Caki2 (cell line): ENCODE data around the gene CTRB1. TPM values are rescaled to one million over a fixed set of nuclear protein-coding genes. Genes with fewer than 3 reads are reported as not detected.
A peak's percentile ranks its signal among the peaks of the same experiment; 100 is the strongest.
"Not testable (repeated sequence)": the region's sequence is repeated elsewhere in the genome, so short reads cannot be mapped to it uniquely, and the experiment has no call there.

Experiments
- DNase-seq: peaks from one replicate; pipeline ENCODE4 v3.0.0-alpha.2; 2015; ENCODE audit warnings: low read depth
- in situ Hi-C: cut with HindIII; loops from 2 replicates; pipeline ENCODE4 v1.10.0; 2016; ENCODE audit warnings: low sequenced_read_pairs, low pct_unique_long_range_greater_than_20kb, mixed read lengths
- total RNA-seq: library from RNA; depleted of rRNA; stranded (reverse); fragments of >200 nt; shearing (Covaris generic); gene quantifications from 2 replicates; pipeline ENCODE4 v1.2.3, GENCODE V29; 2014; ENCODE audit warnings: low replicate concordance

Gene CTRB1
- total RNA-seq, 1 experiment from 2014 or later: not detected

DNA sequence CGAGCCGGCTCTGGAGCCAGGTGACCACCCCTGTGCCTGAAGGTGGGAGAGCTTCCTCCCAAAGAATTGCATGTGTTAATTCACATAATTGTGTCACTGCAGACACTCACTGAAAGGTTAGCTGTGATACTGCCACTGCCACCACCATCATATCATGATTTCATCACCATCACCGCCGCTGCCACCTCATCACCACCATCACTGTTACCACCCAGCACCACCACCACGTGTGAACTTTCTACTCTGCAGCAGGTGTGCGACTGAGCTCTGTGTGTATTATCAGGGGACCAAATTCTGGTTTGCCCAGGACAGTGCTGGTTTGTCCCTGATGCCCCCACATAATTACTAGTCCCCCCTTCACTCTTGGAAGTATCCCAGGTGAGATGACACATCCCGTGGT, 17.4 kb downstream of the CTRB1 start:
- DNase-seq: no peak
- in situ Hi-C loops: no loop called here

DNA sequence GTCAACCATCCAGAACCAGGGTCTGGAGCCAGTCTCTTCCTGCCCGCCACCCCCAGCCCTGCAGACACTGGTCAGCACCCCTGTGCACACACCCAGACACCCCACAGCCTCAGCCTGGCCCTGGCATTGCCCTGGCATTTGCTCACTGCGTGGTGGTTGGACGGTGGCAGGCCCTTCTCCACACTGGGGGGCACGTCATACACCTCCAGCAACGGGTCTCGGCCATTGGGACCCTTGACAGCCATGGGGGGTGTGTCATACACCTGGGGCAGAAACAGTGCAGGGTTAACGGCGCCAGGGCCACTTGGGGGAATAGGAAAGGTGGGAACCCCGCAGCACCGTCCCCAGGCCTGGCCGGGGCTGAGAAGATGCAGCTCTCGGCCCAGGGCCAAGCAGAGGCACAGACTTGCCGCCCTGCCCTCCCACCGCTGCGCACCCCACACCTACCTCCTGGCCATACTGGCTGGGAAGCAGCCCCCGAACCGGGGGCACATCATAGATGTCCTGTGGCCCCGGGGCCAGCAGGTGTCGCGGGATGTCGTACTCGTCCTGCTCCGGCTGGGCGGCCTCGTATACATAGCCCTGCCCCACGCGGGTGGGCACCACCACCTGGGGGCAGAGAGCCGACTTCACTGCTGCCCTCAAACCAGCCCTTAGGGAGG, 18.1 kb downstream of the CTRB1 start:
- no peak for DNase-seq
- in situ Hi-C loops: no loop called here

DNA sequence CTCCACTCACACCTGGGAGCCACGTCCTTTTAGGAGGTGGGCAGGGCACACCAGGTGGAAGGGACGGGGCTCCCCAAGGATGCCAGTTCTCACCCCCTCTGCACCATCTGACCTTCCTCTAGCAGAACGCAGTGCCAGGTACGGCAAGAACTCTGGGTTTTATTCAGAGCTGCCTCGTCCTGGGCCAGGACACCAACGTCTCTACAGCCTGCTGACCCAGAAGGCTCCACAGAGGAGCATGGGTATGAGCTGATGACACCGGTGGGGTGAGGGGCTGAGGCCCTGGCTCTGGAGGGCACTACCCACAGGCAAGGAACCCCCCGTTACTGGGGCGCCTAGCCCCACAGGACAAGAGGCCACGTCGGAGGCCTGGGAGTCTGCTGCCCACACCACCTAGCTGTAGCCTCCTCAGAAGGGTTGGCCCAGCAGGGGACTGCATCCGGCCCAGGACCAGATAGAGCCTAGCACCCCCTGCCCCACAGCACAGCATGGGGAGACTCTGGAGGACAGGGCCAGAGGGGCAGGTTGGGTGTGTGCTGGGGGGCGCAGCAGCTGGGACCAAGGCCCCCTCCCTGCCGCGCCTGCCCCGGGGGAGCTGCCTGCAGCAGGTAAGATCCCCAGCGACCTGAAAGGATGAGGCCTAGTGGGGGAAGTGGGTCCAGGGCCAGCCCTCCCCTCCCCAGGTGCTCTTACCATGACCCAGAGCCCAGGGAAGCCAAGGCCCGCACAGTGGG, 18.8 kb downstream of the CTRB1 start:
- DNase-seq: no peak
- in situ Hi-C loops: no loop called here

DNA sequence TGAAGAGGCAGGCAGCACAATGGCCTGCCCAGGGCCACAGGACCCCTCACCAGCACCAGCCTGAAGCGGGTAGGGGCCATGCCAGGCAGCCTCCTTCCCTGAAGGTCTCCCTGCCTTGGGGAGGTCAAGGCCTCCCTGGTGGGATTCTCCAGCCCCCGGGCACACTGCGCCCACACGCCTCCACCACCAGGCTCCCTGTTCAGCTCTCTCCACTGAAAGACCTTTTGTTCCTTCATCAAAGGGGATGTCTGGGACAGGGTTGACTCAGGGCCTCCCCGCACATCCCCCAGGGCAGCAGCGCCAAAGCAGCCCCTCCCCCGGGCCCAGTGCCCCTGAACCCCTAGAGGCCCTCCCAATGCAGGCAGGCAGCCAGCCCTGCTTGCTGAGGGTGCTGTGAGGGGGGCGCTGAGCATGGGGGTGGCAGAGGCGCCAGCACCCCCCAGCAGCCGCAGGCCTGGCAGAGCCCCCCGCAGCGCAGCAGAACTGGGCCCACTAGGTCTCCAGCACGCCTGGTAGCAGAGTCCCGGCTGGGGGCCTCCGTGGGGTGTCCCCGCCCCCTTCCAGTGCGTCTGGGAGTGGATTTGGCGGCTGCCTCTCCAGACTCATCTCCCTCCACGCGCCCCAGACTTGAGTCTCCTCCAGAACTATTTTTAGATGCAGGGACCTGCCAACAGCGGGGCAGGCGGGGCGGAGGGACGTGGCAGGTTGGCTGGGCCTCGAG, 19.5 kb downstream of the CTRB1 start:
- no peak for DNase-seq

DNA sequence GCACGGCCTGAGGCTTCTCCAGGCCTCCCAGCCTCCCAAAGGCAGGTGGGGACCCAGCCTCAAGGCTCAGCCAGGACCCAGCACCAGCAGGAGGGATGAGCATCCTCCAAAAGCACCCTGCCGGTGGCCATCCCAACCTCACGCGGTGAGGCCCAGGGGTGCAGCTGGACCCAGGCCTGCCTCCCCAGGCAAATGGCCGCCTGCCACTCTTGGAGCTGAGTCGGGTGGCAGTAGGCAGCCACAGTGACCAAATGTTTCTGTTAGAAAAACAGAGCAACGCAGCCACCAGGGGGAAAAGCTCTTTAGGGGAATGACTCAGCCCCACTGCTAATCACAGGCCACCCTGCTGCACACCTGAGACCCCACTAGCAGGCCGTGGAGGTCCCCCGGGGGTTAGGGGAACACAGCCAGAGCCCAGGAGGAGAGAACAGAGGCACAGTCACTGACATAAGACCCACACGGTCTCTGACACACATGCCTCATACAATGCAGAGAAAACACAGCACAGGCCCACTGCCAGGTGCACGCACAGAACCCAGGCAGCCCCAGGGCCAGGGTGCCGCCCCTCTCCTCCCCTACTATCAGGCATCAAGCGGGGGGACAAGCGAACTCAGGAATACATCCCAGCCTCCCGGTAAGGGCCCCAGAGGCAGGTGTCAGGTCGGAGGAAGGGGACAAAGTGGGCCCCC, 20.2 kb downstream of the CTRB1 start:
- in situ Hi-C loops: no loop called here

More for the DNA sequence above, 19.5 kb downstream of the CTRB1 start:
- in situ Hi-C loops: no loop called here

DNA sequence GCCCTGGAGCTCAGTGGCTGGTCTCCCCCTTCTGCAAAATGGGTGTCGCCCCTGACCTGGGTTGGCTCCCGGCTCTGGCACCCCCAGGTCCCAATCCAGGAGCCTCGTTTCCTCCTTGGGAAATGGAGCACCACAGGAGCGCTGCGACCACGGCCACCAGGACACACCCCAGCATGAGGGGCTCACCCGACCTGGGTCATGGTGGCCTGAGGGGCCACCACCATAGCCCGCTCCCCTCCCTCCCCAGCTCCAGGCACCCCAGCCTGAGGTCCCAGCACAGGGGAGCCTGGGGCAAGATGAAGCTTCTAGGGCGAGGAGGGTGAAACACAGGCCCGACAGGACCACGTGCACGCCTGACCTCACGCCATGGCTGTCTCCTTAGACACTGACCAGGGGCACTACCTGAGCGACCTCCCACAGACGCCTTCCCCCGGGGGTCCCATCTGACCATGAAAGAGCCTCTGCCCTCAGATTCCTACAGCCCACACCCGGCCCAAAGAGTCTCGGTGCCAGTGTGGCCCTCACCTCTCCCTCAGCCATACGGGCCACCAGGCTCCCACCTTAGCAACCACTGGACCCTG, 20.8 kb downstream of the CTRB1 start:
- DNase-seq: no peak
- in situ Hi-C loops: no loop called here

More for the DNA sequence above, 20.2 kb downstream of the CTRB1 start:
- no peak for DNase-seq

DNA sequence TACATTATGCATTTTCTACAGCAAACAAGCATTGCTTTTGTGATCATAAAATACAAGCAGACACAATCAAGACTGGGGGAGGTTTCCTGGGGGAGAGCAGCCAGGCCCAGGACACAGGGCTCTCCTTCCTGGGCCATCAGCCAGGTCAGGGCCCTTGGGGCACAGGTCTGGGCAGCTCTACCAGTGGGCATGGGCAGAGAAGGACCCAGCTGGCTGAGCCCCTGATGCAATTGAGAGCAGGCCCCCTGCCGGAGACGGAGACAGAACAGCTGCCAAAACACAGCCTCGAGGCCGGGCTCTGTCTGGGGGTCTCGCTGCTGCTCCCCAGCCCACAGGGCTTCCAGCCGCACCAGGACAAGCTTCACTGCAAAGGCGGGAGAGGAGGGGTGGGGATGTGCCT, 21.8 kb downstream of the CTRB1 start:
- in situ Hi-C loops, DNase-seq: not testable (repeated sequence)

DNA sequence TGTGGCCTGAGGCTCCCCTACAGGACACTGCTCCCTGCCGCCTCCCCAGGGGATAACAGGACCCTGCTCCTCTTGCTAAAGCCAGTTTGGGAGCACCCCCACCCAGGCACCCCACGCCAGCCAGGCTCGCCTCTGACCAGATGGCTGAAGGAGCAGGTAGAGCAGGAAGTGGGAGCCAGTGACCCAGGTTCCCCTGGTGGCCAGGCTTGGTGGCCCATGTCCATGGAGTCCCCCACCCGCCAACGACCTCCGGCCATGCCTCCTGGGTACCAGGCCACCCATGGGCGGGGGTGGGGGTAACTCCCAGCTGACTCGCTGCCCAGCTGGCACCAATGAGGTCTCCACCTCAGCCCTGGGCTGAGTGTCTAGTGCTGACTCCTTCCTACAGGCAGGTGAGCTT, 22.6 kb downstream of the CTRB1 start:
- DNase-seq: no peak
- in situ Hi-C loops: no loop called here

DNA sequence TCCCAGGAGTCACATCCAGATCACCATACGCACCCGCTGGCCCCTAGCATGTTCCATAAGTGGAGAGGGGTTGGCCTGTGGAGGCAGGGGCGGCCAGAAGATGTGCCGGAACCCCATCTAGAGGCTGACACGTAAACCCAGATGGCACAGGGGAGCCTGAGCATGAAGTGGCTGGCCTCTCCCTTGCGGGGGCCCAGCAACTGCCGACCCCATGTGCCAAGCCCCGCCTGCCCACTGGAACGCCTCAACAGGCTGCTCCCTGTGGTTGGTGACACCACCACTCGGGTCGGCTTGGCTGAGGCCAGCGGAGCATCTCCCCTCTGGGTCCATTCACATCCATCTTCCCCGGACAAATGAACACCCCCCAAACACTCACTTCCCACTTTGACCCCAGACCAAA, 23.2 kb downstream of the CTRB1 start:
- in situ Hi-C loops: no loop called here
- no peak for DNase-seq

DNA sequence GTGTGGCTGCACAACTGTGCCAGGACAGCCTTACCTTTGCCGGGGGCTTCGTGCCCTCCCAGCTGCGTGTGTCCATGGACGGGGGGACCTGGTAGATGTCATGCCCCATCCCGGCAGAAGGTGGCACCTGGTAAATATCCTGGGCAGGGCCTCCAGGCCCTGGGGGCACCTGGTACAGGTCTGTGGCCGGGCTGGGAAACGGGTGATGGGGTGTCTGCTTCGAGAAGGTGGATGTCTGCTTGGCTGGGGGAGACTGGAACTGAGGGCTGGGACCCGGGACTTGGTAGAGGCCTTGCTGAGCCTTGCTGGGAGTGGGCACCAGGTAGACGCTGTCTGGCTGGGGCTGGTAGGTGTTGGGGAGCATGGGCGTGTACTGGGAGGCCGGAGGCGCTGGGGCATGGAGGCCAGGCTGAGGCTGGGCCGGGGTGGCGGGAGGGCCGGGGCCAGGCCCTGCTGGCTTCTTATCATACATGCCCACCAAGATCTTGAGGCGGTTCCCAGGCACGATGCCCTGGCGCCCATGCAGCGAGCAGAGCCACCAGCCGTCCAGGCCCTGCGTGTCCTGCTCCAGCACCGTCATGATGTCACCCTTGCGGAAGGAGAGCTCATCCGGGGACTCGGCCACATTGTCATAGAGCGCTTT, 23.8 kb downstream of the CTRB1 start:
- DNase-seq, in situ Hi-C loops: not testable (repeated sequence)

DNA sequence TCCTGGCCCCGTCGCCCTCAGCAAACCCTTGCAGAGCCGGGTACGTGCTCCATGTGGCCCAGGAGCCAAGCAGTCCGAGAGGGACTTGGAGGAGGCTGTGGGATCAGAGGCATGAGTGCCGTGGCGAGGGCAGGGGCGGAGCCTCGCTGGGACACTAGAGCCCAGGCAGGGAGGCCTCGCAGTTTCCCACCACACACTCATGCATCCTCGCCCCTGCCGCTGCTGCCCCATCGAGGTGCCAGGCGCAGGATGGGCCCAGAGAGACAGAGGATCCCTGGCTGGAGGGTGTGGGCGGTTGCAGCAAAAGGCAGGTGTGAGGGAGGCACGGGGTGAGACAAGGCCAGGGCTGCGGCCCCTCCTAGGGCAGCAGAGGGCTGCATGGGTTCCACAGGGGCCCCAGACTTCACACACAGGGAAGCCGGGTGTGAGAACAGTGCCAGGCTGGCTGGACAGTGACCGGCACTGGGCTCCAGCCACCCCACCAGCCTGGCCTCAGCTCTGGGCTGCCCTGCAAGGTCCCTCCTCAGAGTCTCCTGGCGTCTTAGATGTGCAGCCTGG, 25.0 kb downstream of the CTRB1 start:
- DNase-seq: no peak
- in situ Hi-C loops: no loop called here

DNA sequence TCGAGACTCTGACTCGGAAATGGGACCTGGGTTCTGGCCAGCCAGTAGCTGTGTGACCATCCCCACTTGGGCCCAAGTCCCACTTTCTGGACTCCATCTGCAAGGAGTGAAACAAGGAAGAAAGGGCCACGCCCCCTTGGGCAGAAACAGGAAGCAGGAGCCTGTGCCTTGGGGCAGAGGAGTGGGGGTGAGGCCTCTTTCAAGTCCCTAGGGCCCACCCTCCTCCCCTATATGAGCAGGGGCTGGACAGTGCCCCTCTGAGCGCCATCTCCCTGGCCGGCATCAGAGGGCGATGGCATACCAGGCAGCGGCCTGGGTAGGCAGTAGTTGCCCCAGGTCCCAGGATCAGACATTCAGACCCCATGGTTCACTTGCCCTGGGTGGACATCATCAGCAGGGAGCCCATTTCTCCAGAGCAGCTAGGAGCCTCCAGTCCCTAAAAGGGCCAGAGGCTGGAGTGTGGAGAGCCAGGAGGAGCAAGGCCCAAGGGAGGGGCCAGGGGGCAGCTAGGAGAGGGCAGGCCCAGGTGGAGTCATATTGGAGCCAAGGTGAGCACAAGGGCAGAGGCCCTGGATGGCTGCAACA, 25.5 kb downstream of the CTRB1 start:
- in situ Hi-C loops: no loop called here
- no peak for DNase-seq

DNA sequence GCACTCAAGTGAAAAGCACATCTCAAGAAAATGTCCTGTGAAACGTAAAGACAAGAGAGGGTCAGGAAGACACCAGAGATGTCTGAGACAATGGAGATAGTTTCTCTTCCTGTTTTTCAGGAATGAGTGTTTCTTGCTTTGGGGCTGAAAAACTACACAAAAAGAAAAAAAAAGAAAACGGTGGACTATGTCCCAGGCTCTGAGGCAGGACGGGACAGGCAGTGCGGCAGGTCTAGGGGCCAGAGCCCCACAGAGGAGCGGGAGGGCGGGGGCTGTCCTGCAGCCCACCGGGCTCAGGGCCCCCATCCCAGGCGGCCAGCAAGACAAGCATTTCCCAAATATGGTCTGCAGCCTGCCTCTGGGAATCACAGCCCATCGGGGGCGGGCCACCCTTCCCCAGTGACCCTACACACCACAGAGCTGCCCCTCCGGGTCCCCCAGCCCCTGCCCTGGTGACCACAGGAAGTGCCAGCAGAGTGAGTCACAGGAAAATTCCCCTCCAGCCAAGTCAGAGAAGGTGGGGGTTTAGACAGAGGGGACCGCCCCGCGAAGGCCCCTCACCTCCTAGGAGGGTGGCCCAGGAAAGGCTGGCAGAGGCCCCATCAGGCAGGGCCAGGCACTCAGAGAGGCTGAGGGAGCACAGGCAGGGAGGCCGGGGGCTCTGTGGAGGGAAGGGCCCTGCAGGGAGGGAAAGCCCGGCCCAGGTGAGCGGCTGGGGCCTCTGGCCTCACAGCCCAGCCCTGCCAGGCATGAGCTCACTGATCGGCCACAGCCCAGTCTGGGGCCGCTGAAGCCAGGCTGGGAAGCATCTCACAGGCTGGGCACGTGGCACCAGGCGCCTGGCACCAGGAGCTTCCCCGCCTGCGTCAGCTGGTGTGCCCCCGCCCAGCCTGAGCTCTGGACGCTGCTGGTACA, 26.3 kb downstream of the CTRB1 start:
- in situ Hi-C loops: no loop called here

DNA sequence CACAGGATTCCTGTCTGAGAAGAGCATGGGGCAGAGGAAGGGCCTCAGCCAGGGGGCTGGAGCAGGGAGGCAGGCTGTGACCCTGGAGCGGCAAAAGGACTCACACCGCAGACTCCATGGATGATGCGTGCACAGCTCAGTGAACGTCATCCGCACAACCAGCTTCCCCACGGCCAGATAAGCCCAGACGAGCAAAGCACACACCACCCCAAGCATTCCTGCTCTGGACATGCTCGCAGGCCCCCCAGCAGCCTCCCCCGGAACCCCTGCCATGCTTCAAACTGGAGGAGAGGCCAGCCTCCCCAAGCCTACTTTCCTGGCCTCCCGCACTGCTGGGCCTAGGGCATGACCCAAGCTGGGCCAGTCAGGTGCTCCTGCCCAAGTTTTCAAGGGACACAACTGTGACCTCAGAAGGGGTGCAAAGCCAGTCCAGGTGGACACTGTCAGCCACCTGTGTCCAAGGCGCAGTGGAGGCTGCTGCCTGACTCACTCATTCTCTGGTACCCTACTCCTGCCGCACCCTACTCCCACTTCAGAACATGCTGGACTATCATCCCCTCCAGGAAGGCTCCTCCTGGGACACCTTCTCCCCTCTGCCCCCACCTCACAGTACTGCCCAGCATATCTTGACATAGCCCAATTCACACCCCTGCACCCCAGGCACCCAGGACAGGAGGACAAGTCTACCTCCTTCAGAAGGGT, 27.9 kb downstream of the CTRB1 start:
- in situ Hi-C loops: no loop called here

More for the DNA sequence above, 26.3 kb downstream of the CTRB1 start:
- peak; percentile 99 for DNase-seq

DNA sequence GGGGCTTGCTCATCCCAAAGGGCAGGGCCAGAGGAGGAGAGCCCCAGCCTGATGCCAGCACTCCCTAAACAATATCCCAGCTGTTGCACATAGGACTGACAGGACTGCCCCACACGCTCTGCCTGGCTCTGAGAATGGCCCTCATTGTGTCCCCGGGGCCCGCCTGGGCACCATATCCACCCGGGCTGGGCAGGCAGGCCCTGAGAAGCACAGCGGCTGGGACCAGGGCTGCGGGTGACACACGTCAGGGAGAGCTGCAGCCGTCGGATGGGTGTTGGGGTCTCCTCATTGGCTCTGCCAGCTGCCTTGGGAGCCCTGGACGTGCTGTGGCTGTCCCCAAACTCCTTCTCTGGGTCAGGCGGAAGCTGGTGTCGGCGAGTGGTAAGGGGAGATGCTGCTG, 28.5 kb downstream of the CTRB1 start:
- no peak for DNase-seq
- in situ Hi-C loops: no loop called here

More for the DNA sequence above, 27.9 kb downstream of the CTRB1 start:
- DNase-seq: no peak

DNA sequence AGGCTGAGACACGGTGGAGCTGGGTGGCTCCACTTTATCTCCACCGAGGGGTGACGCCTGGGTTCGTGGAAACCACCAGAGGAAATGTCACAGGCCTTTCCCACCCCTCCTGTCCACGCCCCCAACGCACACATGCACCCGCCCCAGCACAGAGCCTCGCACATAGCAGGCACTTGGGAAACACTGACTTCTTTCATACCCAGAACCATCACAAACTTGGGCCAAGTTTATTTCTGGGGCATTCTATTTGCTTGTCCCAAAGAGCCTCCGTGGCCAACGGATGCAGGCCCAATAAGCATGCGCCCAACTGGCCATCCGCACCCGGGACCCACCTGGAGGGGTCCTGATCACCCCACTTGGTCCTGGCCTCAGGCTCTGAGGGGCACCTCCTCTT, 29.4 kb downstream of the CTRB1 start:
- DNase-seq: no peak
- in situ Hi-C loops: no loop called here
